Measurements from ENCODE around the gene SPTAN1. TPM values are rescaled to one million over a fixed set of nuclear protein-coding genes. Genes with fewer than 3 reads are reported as not detected.

Gene SPTAN1
- total and polyA plus RNA-seq, 2 donors (not counting 3 experiments of a cell fraction or from before 2014, with no cell fraction given): 408 to 502 TPM

- dilution Hi-C loops (cut with MboI; ENCODE audit: extremely low pct_ligation_motif_present, low sequenced_read_pairs): no loop called here
- BruUV-seq (replicated peaks): no TSS peak
- peak within 1 kb of the TSS; percentile 81 for H3K9ac ChIP-seq (replicated peaks; ENCODE audit: extremely low read depth, insufficient read depth, low read length)
- peaks cover 5% of the 10 kb centered on the region for H3K79me2 ChIP-seq (ENCODE audit: control insufficient read depth, insufficient read depth, low read length)
- DNase-seq (ENCODE audit: low read depth, low spot score) (peak; percentile 95), FAIRE-seq (peak; percentile 89)
- TF ChIP-seq MYC (IDR thresholded peaks at IDR 0.05; ENCODE audit: low read depth, low read length): peak; percentile 62
- peak; percentile 70 for TF ChIP-seq POLR2AphosphoS5 (IDR thresholded peaks at IDR 0.05; ENCODE audit: insufficient read depth, low read depth, low read length)
- peak; percentile 77 for TF ChIP-seq POLR2A (IDR thresholded peaks at IDR 0.05; ENCODE audit: low read depth, low read length)
- no peak for TF ChIP-seq CTCF (IDR thresholded peaks at IDR 0.05; ENCODE audit: extremely low read depth in 1 of 2, insufficient read depth in 1 of 2, low read depth in 1 of 2, low read length in 2 of 2)
- peak; percentile 28 for TF ChIP-seq MAX (IDR thresholded peaks at IDR 0.05; ENCODE audit: insufficient read depth, insufficient read length)
- no peaks in the 10 kb centered on the region for H3K9me3 ChIP-seq (replicated peaks; ENCODE audit: control insufficient read depth, insufficient read depth, low read length)
- H3K4me3 ChIP-seq (replicated peaks in 1 of 3; ENCODE audit: insufficient read depth in 1 of 3, low read depth in 1 of 3, low read length in 3 of 3): peak within 1 kb of the TSS; percentile 57 to 87 (median 65)
- intact Hi-C loops (cut with micrococcal nuclease): loop anchor here (2.0 kb wide), 1 partner anchor 32 kb away; the partner anchor contains the start of gene SET
- ChIA-PET CTCF (interaction anchor here (0.6 to 1.1 kb wide), 3 partner anchors 8 to 27 kb away, joined by 3 read pairs; no protein-coding TSS in a partner anchor), POLR2A (no interaction called here)
- peak within 1 kb of the TSS; percentile 33 for H3K4me2 ChIP-seq (ENCODE audit: insufficient read depth, low read length)
- H4K20me1 ChIP-seq (replicated peaks; ENCODE audit: control insufficient read depth, extremely low read depth, insufficient read depth, low read length): no peaks in the 10 kb centered on the region
- H3K27ac ChIP-seq (ENCODE audit: insufficient read depth, low read depth, low read length): peak within 1 kb of the TSS; percentile 86
- H3K9me1 ChIP-seq (replicated peaks; ENCODE audit: control insufficient read depth, extremely low read depth, insufficient read depth, low read length): no peaks in the 10 kb centered on the region
- peak within 1 kb of the TSS; percentile 61 for H2AFZ ChIP-seq (ENCODE audit: low read depth, low read length)
- H3K27me3 ChIP-seq (ENCODE audit: control insufficient read depth in 2 of 2, insufficient read depth in 2 of 2, low read length in 2 of 2): no peaks in the 10 kb centered on the region
- no peaks in the 10 kb centered on the region for H3K36me3 ChIP-seq (ENCODE audit: control insufficient read depth in 2 of 2, extremely low read depth in 1 of 2, insufficient read depth in 2 of 2, low read length in 2 of 2)
- peaks cover 2% of the 10 kb centered on the region for H3K4me1 ChIP-seq (ENCODE audit: control insufficient read depth, extremely low read depth, insufficient read depth, low read length)
Measured at GRCh38 chr9:128656416-128657343, 104.3 kb downstream of the SPTAN1 start, which contains the start of gene DYNC2I2. Gene DYNC2I2, minus strand, starts transcription at chr9:128656847. Its CDS starts 121 bp downstream, at chr9:128656726.

Data from endothelial cell of umbilical vein (primary cell).